GM12892 (cell line): ENCODE measurements around the gene LRP2.

ENCODE experiments used
- POLR2A ChIP-seq: IDR thresholded peaks from 2 replicates; pipeline ENCODE4 v1.6.1; 2011; ENCODE audit warnings: low read depth, low read length, control low read depth
- POLR2AphosphoS5 ChIP-seq: IDR thresholded peaks from 2 replicates; pipeline ENCODE4 v1.6.1; 2011; ENCODE audit warnings: low read depth, low read length, control low read depth
- TAF1 ChIP-seq: IDR thresholded peaks from 2 replicates; pipeline ENCODE4 v1.6.1; 2011; ENCODE audit warnings: low read depth, mild to moderate bottlenecking, control low read depth, low read length, borderline replicate concordance

DNA sequence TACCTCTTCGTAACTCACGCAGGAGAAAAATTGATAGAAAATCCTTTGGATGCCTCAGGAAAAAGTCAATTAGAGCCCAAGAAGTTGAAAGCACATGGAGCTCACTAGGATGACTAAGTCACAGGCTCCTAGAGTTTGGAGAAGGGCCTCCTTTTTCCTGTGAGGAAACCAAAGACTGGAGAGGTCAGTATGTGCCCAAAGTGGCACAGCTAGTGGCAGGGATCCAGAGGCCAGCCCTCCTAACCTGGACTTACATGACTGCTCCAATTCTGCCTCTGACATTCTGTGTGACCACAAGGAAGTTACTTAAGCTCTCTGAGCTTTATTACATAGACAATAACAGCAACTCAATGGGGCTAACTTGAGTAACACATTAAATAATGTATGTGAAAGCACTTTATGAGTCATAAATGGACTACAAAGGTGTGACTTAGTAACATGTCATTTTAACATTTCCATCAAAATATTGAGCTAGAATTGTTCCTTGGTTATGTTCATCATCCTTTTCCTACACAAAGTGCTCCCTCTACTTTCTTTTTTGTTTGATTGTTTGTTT, 201.3 kb downstream of the LRP2 start:
- TF ChIP-seq POLR2A (no peak), POLR2AphosphoS5 (no peak), TAF1 (no peak)
